Activated CD4-positive, alpha-beta memory T cell treated with anti-CD3 and anti-CD28 coated beads, Interleukin-2, amount 10 ng/mL, durations not matched to agents 7 days and 5 days (primary cell): Measurements from ENCODE around the gene COL18A1. TPM values are rescaled to one million over a fixed set of nuclear protein-coding genes. Genes with fewer than 3 reads are reported as not detected.

ENCODE experiments used
- CTCF ChIA-PET: fragments of 350-600 bp; sonication (Branson Sonifier 250); formaldehyde crosslinking; loops from one replicate; lab custom pipeline; 2021; ENCODE audit warnings: antibody characterized with exemption, inconsistent platforms; lab: Charles Lee
- POLR2A ChIA-PET: fragments of 350-600 bp; sonication (Branson Sonifier 250); formaldehyde crosslinking; loops from one replicate; lab custom pipeline; 2021; ENCODE audit warnings: antibody characterized with exemption; lab: Charles Lee
- DNase-seq: peaks from one replicate; pipeline ENCODE4 v3.0.0-alpha.2; 2020
- H3K27ac Mint-ChIP-seq: one replicate; pipeline ENCODE4 v1.8.0; 2021; ENCODE audit warnings: mild to moderate bottlenecking, mixed read lengths
- H3K27me3 Mint-ChIP-seq: one replicate; pipeline ENCODE4 v1.8.0; 2021; ENCODE audit warnings: mixed read lengths
- H3K36me3 Mint-ChIP-seq: one replicate; pipeline ENCODE4 v1.8.0; 2021; ENCODE audit warnings: low read depth, mixed read lengths
- H3K4me1 Mint-ChIP-seq: one replicate; pipeline ENCODE4 v1.8.0; 2021; ENCODE audit warnings: mixed read lengths
- H3K4me3 Mint-ChIP-seq: one replicate; pipeline ENCODE4 v1.8.0; 2021; ENCODE audit warnings: mild to moderate bottlenecking, mixed read lengths
- H3K9me3 Mint-ChIP-seq: one replicate; pipeline ENCODE4 v1.8.0; 2021; ENCODE audit warnings: mixed read lengths
- total RNA-seq, 2 experiments: library from RNA; stranded (reverse); gene quantifications; one replicate each; pipeline ENCODE4 v1.2.3, GENCODE V29; 2021

The COL18A1 gene
- total RNA-seq, 2 experiments from 2014 or later, result 2.2 to 3.9 TPM

GRCh38 chr21:45458281-45459170 lies 53.6 kb downstream of the COL18A1 start:
- H3K27ac Mint-ChIP-seq, result no peak overlapping the region
- H3K4me3 Mint-ChIP-seq, result no peak overlapping the region
- ChIA-PET CTCF (no interaction called here), POLR2A (no interaction called here)
- no peaks in the 10 kb centered on the region for H3K4me1 Mint-ChIP-seq
- H3K36me3 Mint-ChIP-seq, result no peaks in the 10 kb centered on the region
- no peaks in the 10 kb centered on the region for H3K9me3 Mint-ChIP-seq
- DNase-seq, result no peak
- peaks cover 10% of the 10 kb centered on the region for H3K27me3 Mint-ChIP-seq

GRCh38 chr21:45459171-45460010 lies 54.4 kb downstream of the COL18A1 start:
- Mint-ChIP-seq H3K27ac (no peak overlapping the region), H3K27me3 (peaks cover 10% of the 10 kb centered on the region), H3K4me3 (no peak overlapping the region), H3K4me1 (no peaks in the 10 kb centered on the region), H3K9me3 (no peaks in the 10 kb centered on the region), H3K36me3 (no peaks in the 10 kb centered on the region)
- CTCF ChIA-PET, result no interaction called here
- POLR2A ChIA-PET, result no interaction called here
- DNase-seq, result no peak

DNA sequence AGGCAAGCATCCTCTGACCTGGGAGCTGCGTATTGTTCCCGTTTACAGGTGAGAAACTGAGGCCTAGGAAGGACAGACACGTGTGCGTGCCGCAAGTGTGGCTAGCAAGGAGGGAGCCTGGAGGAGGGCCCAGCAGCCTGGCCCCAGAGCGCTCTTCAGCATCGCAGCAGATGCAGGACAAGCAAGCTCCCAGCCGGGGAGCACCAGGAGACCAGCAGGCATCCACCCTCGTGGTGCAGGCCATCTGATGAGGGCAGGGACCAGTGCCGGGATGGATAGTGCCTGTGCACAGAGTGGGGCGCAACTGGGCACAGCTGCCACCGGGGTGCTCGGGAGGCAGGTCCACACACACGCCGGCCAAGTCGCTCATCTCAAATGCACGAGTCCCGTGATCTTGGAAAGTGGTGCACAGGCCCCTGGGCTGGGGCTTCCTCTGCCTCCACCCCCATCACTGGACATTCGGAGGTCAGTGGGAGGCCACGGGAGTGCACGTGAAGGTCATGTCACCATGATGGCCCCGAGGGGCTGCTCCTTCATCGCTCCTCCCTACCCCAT lies 55.1 kb downstream of the COL18A1 start:
- H3K36me3 Mint-ChIP-seq, result no peaks in the 10 kb centered on the region
- ChIA-PET CTCF (no interaction called here), POLR2A (no interaction called here)
- H3K27me3 Mint-ChIP-seq, result peaks cover 12% of the 10 kb centered on the region
- H3K4me1 Mint-ChIP-seq, result no peaks in the 10 kb centered on the region
- DNase-seq, result no peak
- H3K4me3 Mint-ChIP-seq, result no peak overlapping the region
- H3K27ac Mint-ChIP-seq, result no peak overlapping the region
- H3K9me3 Mint-ChIP-seq, result no peaks in the 10 kb centered on the region

DNA sequence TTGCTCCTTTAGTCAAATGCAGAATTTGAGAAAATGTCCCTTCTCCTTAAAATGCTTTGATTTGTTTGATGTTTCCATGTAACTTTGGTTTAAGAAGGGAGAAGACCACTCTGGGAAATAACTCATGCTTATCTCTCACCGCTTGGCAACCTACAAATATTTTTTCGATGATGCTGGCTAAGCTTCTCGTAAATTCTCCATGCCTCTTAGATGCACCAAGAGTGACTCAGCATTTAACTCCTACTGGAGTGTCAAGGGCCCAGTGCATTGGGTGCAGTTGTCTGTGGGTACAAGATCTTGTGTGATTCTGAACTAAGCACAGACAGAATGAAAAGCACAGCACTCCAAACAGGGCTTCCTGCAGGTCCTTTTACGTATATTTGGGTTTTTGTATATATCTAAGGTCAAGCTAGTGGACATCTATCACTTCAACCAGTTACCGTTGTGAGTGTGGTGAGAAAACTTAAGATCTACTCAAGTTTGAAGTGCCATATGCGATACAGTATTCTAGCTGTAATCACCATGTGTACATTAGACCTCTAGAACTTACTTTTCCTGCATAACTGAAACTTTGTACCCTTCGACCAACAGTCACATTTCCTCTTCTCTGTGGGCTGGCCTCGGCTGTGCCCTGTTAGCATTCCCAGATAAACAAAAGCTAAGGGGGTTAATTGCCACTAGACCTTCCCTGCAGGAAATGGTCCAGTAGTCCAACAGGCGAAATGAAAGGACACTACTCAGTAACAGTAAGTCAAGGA lies 55.8 kb downstream of the COL18A1 start:
- Mint-ChIP-seq H3K27me3 (peaks cover 13% of the 10 kb centered on the region), H3K4me1 (no peaks in the 10 kb centered on the region), H3K9me3 (no peaks in the 10 kb centered on the region), H3K36me3 (no peaks in the 10 kb centered on the region), H3K27ac (no peak overlapping the region), H3K4me3 (no peak overlapping the region)
- DNase-seq, result no peak
- CTCF ChIA-PET, result no interaction called here
- POLR2A ChIA-PET, result no interaction called here

DNA sequence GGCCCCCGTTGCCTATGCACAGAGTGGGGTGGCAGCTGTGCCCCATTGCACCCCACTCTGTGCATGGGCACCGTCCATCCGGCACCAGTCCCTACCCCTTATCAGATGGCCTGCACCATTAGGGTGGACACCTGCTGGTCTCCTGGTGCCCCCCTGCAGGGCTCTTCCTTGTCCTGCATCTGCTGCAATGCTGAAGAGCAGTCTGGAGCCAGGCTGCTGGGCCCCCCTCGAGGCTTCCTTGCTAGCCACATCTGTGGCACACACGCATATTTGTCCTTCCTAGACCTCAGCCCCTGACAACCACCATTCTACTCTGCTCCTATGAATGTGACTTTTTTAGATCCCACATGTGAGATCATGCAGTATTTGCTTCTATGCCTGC lies 56.4 kb downstream of the COL18A1 start:
- no peak for DNase-seq
- Mint-ChIP-seq H3K27ac (no peak overlapping the region), H3K9me3 (no peaks in the 10 kb centered on the region), H3K36me3 (no peaks in the 10 kb centered on the region), H3K4me1 (no peaks in the 10 kb centered on the region), H3K27me3 (peaks cover 13% of the 10 kb centered on the region), H3K4me3 (no peak overlapping the region)
- CTCF ChIA-PET, result no interaction called here
- POLR2A ChIA-PET, result no interaction called here

- H3K36me3 Mint-ChIP-seq, result no peaks in the 10 kb centered on the region
- no peak for DNase-seq
- no peak overlapping the region for H3K4me3 Mint-ChIP-seq
- H3K27me3 Mint-ChIP-seq, result peaks cover 13% of the 10 kb centered on the region
- no peaks in the 10 kb centered on the region for H3K9me3 Mint-ChIP-seq
- POLR2A ChIA-PET, result interaction anchor here (1.0 kb wide), 1 partner anchor 177 kb away, joined by 3 read pairs; no protein-coding TSS in a partner anchor
- H3K27ac Mint-ChIP-seq, result no peak overlapping the region
- no peaks in the 10 kb centered on the region for H3K4me1 Mint-ChIP-seq
- CTCF ChIA-PET, result interaction anchor here (0.9 kb wide), 1 partner anchor 9 kb away, joined by 3 read pairs; no protein-coding TSS in a partner anchor
Measured at GRCh38 chr21:45461806-45462341, 56.9 kb downstream of the COL18A1 start.

DNA sequence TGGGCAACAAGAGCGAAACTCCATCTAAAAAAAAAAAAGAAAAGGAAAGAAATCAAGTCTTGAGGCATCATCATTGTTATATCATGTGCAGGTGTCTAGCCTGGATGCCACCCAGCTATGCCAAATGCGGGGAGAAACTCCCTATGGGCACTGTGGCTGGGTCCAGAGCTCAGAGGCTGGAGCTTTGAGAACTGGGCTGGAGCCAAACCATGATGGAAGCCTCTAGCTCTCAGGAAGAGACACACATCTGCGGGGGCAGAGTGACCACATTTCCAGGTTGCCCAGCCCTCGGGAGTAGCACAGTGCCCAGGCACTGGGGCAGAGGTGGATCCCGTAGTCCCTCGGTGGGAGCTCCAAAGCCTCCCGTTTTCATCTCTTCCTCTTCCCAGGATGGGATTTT lies 58.9 kb downstream of the COL18A1 start:
- H3K27me3 Mint-ChIP-seq, result peaks cover 13% of the 10 kb centered on the region
- H3K4me3 Mint-ChIP-seq, result no peak overlapping the region
- DNase-seq, result no peak
- POLR2A ChIA-PET, result no interaction called here
- H3K27ac Mint-ChIP-seq, result no peak overlapping the region
- H3K9me3 Mint-ChIP-seq, result no peaks in the 10 kb centered on the region
- no peaks in the 10 kb centered on the region for H3K36me3 Mint-ChIP-seq
- H3K4me1 Mint-ChIP-seq, result no peaks in the 10 kb centered on the region
- CTCF ChIA-PET, result interaction anchor here (1.3 kb wide), 2 partner anchors 13 to 15 kb away, joined by 3 to 4 read pairs; no protein-coding TSS in a partner anchor

DNA sequence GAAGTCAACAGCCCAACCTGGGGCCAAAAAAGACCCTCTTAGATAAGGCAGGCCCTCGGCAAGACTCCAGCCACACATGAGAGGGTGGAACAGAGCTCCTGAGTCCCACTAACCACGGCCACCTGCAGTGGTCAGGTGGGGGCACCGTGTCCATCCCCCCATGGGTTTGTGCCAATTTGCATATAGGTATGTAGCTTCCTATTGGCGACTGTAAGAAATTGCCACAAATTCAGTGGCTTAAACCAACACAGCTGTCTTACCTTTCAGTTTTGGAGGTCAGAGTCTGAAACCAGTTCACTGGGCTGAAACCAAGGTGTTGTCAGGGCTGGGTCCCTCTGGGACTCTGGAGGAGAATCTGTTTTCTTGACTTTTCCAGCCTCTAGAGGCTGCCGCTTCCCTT lies 59.3 kb downstream of the COL18A1 start:
- Mint-ChIP-seq H3K4me1 (no peaks in the 10 kb centered on the region), H3K4me3 (no peak overlapping the region), H3K27ac (no peak overlapping the region), H3K27me3 (peaks cover 13% of the 10 kb centered on the region), H3K36me3 (no peaks in the 10 kb centered on the region), H3K9me3 (no peaks in the 10 kb centered on the region)
- CTCF ChIA-PET, result interaction anchor here (1.3 kb wide), 2 partner anchors 13 to 14 kb away, joined by 3 to 4 read pairs; no protein-coding TSS in a partner anchor
- no peak for DNase-seq
- POLR2A ChIA-PET, result no interaction called here

- no peaks in the 10 kb centered on the region for H3K36me3 Mint-ChIP-seq
- H3K27ac Mint-ChIP-seq, result no peak overlapping the region
- peaks cover 13% of the 10 kb centered on the region for H3K27me3 Mint-ChIP-seq
- no peak for DNase-seq
- H3K4me1 Mint-ChIP-seq, result no peaks in the 10 kb centered on the region
- H3K9me3 Mint-ChIP-seq, result no peaks in the 10 kb centered on the region
- CTCF ChIA-PET, result no interaction called here
- POLR2A ChIA-PET, result no interaction called here
- H3K4me3 Mint-ChIP-seq, result no peak overlapping the region
Measured at GRCh38 chr21:45465105-45465504, 60.1 kb downstream of the COL18A1 start.

GRCh38 chr21:45465611-45466329 lies 60.8 kb downstream of the COL18A1 start:
- Mint-ChIP-seq H3K36me3 (no peaks in the 10 kb centered on the region), H3K27ac (no peak overlapping the region), H3K4me1 (peaks cover 1% of the 10 kb centered on the region), H3K4me3 (no peak overlapping the region), H3K9me3 (no peaks in the 10 kb centered on the region), H3K27me3 (peaks cover 13% of the 10 kb centered on the region)
- ChIA-PET POLR2A (no interaction called here), CTCF (no interaction called here)
- DNase-seq, result no peak

DNA sequence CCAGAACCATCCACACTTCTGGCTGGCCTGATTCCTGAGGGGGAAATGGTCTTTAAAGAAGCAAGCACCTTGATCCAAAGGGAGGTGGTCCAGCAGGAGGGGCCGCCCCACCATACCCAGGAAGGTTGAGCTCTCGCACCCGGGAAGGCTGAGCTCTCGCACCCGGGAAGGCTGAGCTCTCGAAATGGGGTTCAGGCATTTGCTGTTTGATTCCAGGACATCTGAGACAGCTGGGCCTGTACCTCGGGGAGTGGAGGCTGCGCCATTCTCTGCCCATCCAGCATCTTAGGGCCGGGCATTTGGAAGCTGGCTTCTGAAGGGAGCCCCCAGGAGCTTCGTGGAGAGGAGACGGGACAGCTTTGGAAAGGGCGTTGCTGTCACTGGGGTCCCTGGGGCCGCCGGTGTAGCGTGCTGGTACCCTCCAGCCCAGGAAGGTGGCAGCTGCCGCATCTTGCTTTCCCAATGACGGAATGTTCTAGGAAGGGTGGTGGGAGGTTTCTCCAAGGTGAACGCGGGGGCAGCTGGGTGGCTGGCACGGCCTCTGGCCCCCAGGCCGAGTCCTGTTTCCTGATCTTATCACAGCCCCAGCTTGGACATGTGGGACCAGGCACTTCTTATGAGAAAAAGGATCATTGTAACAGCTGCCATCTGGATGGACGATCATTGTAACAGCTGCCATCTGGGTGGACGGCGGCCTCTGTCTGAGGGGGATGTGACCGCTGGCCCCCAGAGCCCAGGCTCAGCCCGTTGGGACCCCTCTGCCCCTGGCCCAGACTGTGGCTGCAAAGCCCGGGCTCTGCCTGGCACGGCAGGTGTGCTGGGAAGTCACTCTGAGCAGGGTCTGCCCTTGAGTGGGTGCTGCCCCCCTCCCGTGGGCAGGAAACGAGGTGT lies 61.6 kb downstream of the COL18A1 start:
- H3K27ac Mint-ChIP-seq, result no peak overlapping the region
- ChIA-PET POLR2A (no interaction called here), CTCF (no interaction called here)
- H3K4me1 Mint-ChIP-seq, result peaks cover 6% of the 10 kb centered on the region
- H3K27me3 Mint-ChIP-seq, result peaks cover 13% of the 10 kb centered on the region
- no peaks in the 10 kb centered on the region for H3K36me3 Mint-ChIP-seq
- no peak overlapping the region for H3K4me3 Mint-ChIP-seq
- no peak for DNase-seq
- H3K9me3 Mint-ChIP-seq, result no peaks in the 10 kb centered on the region
